Testis (tissue), 3 donors: Measurements from ENCODE around the gene OXLD1. TPM values are rescaled to one million over a fixed set of nuclear protein-coding genes. Genes with fewer than 3 reads are reported as not detected.

Source experiments
- DNase-seq: peaks from one replicate; pipeline ENCODE4 v3.0.0-alpha.2; 2019
- H3K27ac ChIP-seq, 2 donors: fragments of 200-600 bp; sonication (generic); one replicate each; pipeline ENCODE4 v1.5.1; 2019
- H3K27me3 ChIP-seq: fragments of 200-600 bp; sonication (generic); one replicate; pipeline ENCODE4 v1.5.1; 2019
- H3K36me3 ChIP-seq: fragments of 200-600 bp; sonication (generic); one replicate; pipeline ENCODE4 v1.5.1; 2017; ENCODE audit warnings: low read depth; ENCODE audit errors: missing control alignments
- H3K4me1 ChIP-seq: fragments of 200-600 bp; sonication (generic); one replicate; pipeline ENCODE4 v1.5.1; 2019
- H3K4me3 ChIP-seq, 2 donors: fragments of 200-600 bp; sonication (generic); one replicate each; pipeline ENCODE4 v1.5.1; 2017 to 2019
- H3K9me3 ChIP-seq: fragments of 200-600 bp; sonication (generic); one replicate; pipeline ENCODE4 v1.5.1; 2017
- CTCF ChIP-seq, 3 experiments: fragments of 450-650 bp in 2 of 3; fragments of 200-600 bp in 1 of 3; sonication (generic) in 1 of 3; IDR thresholded peaks; one replicate each; pipeline ENCODE4 v1.5.1; 2016 to 2019; ENCODE audit warnings: antibody characterized with exemption in 3 of 3, mild to moderate bottlenecking in 2 of 3, moderate library complexity in 1 of 3
- POLR2A ChIP-seq: fragments of 450-650 bp; IDR thresholded peaks from one replicate; pipeline ENCODE4 v1.6.1; 2017; ENCODE audit warnings: antibody characterized with exemption, mild to moderate bottlenecking, moderate library complexity
- WGBS, 2 donors: methylation state at CpG; one replicate each; pipeline ENCODE4 v1.1.5; 2018; 5-methylcytosine and 5-hydroxymethylcytosine counted together
- intact Hi-C: fragments of 100-400 bp; cut with DNase I; formaldehyde crosslinking; loops from one replicate; pipeline ENCODE4 v1.15.1; 2023; ENCODE audit warnings: low total_unique reads
- polyA plus RNA-seq: library from polyadenylated mRNA; stranded (reverse); fragments of 350-450 nt; fragmentation: Illumina TruSeq; extraction: RNeasy Lipid Tissue Mini Kit (QIAGEN cat#74804); gene quantifications from one replicate; pipeline ENCODE4 v1.2.3, GENCODE V29; 2014; ENCODE audit warnings: low read depth, low replicate concordance; ENCODE audit not compliant: insufficient read depth
- total RNA-seq, 2 donors: library from RNA; depleted of rRNA; stranded (reverse); fragments of >200 nt; gene quantifications; one replicate each; pipeline ENCODE4 v1.2.3, GENCODE V29; 2016

The OXLD1 gene
- total and polyA plus RNA-seq, 3 donors from 2014 or later: 40.9 to 48.3 (median 45.2) TPM

- no peak for DNase-seq
- no peak for TF ChIP-seq CTCF (IDR thresholded peaks at IDR 0.05)
- TF ChIP-seq POLR2A: no peak
- Histone ChIP-seq H3K27ac (no peak overlapping the region), H3K36me3 (no peaks in the 10 kb centered on the region), H3K9me3 (no peaks in the 10 kb centered on the region), H3K27me3 (no peaks in the 10 kb centered on the region), H3K4me3 (no peak overlapping the region), H3K4me1 (no peaks in the 10 kb centered on the region)
- intact Hi-C loops: no loop called here
- WGBS, 2 donors: 93 to 94% methylated on average over 16 to 18 of the region's 18 CpGs
These were observed 24.8 kb upstream of the OXLD1 start for GRCh38 chr17:81691196-81691595.

GRCh38 chr17:81690549-81690948, 24.1 kb upstream of the OXLD1 start:
- no peak overlapping the region for H3K4me3 ChIP-seq
- TF ChIP-seq POLR2A (no peak), CTCF (IDR thresholded peaks at IDR 0.05) (no peak)
- peaks cover under 1% of the 10 kb centered on the region for H3K4me1 ChIP-seq
- no peaks in the 10 kb centered on the region for H3K27me3 ChIP-seq
- no peaks in the 10 kb centered on the region for H3K9me3 ChIP-seq
- no peaks in the 10 kb centered on the region for H3K36me3 ChIP-seq
- H3K27ac ChIP-seq: no peak overlapping the region
- intact Hi-C loops: no loop called here
- DNase-seq: no peak
- 87 to 91% methylated on average over 8 to 17 of the region's 17 CpGs for WGBS, 2 donors

- no peaks in the 10 kb centered on the region for H3K27me3 ChIP-seq
- WGBS, 2 donors: 88 to 90% methylated on average over 18 of the region's 18 CpGs
- no peak for TF ChIP-seq CTCF (IDR thresholded peaks at IDR 0.05)
- TF ChIP-seq POLR2A: no peak
- H3K36me3 ChIP-seq: no peaks in the 10 kb centered on the region
- no peaks in the 10 kb centered on the region for H3K9me3 ChIP-seq
- no peak overlapping the region for H3K27ac ChIP-seq
- no peak for DNase-seq
- intact Hi-C loops: no loop called here
- H3K4me3 ChIP-seq: no peak overlapping the region
- H3K4me1 ChIP-seq: peaks cover 5% of the 10 kb centered on the region
These were observed 23.7 kb upstream of the OXLD1 start for GRCh38 chr17:81690066-81690465.

GRCh38 chr17:81688616-81689015, 22.2 kb upstream of the OXLD1 start:
- intact Hi-C loops: no loop called here
- TF ChIP-seq POLR2A: no peak
- no peak for TF ChIP-seq CTCF (IDR thresholded peaks at IDR 0.05)
- no peak overlapping the region for H3K27ac ChIP-seq
- no peak overlapping the region for H3K4me3 ChIP-seq
- no peaks in the 10 kb centered on the region for H3K27me3 ChIP-seq
- no peaks in the 10 kb centered on the region for H3K9me3 ChIP-seq
- peaks cover 12% of the 10 kb centered on the region for H3K4me1 ChIP-seq
- DNase-seq: no peak
- H3K36me3 ChIP-seq: no peaks in the 10 kb centered on the region
- WGBS, 2 donors: 90 to 93% methylated on average over 3 to 14 of the region's 14 CpGs

GRCh38 chr17:81687770-81688541, 21.6 kb upstream of the OXLD1 start:
- Histone ChIP-seq H3K27me3 (no peaks in the 10 kb centered on the region), H3K4me1 (peaks cover 13% of the 10 kb centered on the region), H3K4me3 (no peak overlapping the region), H3K27ac (no peak overlapping the region), H3K9me3 (no peaks in the 10 kb centered on the region), H3K36me3 (no peaks in the 10 kb centered on the region)
- intact Hi-C loops: no loop called here
- DNase-seq: no peak
- TF ChIP-seq CTCF (IDR thresholded peaks at IDR 0.05): no peak
- no peak for TF ChIP-seq POLR2A
- WGBS, 2 donors: 91 to 92% methylated on average over 23 to 40 of the region's 41 CpGs
